Vagina (tissue), 2 donors: Measurements from ENCODE around the gene DPP6.
"Not testable (repeated sequence)": the region's sequence is repeated elsewhere in the genome, so short reads cannot be mapped to it uniquely, and the experiment has no call there.

ENCODE experiments used
- POLR2A ChIP-seq, 2 donors: fragments of 450-650 bp; IDR thresholded peaks; one replicate each; pipeline ENCODE4 v1.6.1; 2017; ENCODE audit warnings: antibody characterized with exemption in 2 of 2, mild to moderate bottlenecking in 2 of 2, moderate library complexity in 2 of 2
- POLR2AphosphoS5 ChIP-seq, 2 donors: sonication (generic); formaldehyde crosslinking; IDR thresholded peaks; one replicate each; pipeline ENCODE4 v1.9.0; 2017; ENCODE audit warnings: antibody characterized with exemption in 2 of 2, mild to moderate bottlenecking in 2 of 2, low read depth in 1 of 2; ENCODE audit not compliant: insufficient read depth in 1 of 2
- TF ChIP-seq, protein P1 (sequence below), 3 experiments: fragments of 450-650 bp in 2 of 3; fragments of 200-600 bp in 1 of 3; sonication (generic) in 1 of 3; IDR thresholded peaks; one replicate each; pipeline ENCODE4 v1.5.1; 2017 to 2019; ENCODE audit warnings: antibody characterized with exemption in 3 of 3, mild to moderate bottlenecking in 2 of 3, moderate library complexity in 2 of 3

DNA sequence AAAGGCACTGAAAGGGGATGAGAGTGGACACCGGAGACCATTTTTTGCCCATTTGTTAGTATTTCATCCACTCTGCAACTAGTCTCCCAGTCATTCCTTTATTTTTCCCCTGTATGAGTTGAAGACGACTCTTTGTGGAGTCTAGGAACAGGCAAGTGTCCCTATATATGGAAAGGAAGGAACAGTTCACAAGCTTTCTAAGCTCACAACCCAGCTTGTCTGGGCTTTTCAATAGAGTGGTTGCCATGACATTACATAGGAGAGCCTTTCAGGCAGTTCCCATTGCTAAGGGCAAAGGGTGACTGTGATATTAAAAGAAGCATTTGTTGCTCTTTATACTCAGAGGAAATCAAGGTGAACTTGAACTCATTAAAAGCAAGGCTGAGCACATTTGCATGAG is 33.8 kb upstream of the DPP6 start:
- not testable (repeated sequence) for TF ChIP-seq POLR2AphosphoS5 (IDR thresholded peaks at IDR 0.05; ENCODE audit: insufficient read depth in 1 of 2, low read depth in 1 of 2); POLR2A (IDR thresholded peaks at IDR 0.05)
- TF ChIP-seq, protein P1, sequence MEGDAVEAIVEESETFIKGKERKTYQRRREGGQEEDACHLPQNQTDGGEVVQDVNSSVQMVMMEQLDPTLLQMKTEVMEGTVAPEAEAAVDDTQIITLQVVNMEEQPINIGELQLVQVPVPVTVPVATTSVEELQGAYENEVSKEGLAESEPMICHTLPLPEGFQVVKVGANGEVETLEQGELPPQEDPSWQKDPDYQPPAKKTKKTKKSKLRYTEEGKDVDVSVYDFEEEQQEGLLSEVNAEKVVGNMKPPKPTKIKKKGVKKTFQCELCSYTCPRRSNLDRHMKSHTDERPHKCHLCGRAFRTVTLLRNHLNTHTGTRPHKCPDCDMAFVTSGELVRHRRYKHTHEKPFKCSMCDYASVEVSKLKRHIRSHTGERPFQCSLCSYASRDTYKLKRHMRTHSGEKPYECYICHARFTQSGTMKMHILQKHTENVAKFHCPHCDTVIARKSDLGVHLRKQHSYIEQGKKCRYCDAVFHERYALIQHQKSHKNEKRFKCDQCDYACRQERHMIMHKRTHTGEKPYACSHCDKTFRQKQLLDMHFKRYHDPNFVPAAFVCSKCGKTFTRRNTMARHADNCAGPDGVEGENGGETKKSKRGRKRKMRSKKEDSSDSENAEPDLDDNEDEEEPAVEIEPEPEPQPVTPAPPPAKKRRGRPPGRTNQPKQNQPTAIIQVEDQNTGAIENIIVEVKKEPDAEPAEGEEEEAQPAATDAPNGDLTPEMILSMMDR (IDR thresholded peaks at IDR 0.05) = not testable (repeated sequence)
